SK-N-SH treated with all-trans-retinoic acid at 6 μM for 48 hours (cell line): ENCODE measurements around the gene RASGRP3.

Experiments used
- ARNTL ChIP-seq: fragments of 450-650 bp; formaldehyde crosslinking; IDR thresholded peaks from 2 replicates; pipeline ENCODE4 v1.5.0; 2020; ENCODE audit warnings: low read depth, mild to moderate bottlenecking, moderate library complexity, borderline replicate concordance
- BACH2 ChIP-seq: fragments of 250-450 bp; sonication (Bioruptor Pico); IDR thresholded peaks from 2 replicates; pipeline ENCODE4 v1.9.0; 2021; ENCODE audit warnings: mild to moderate bottlenecking, borderline replicate concordance
- CREB5 ChIP-seq: fragments of 250-450 bp; sonication (Bioruptor Pico); IDR thresholded peaks from 2 replicates; pipeline ENCODE4 v1.5.1; 2020; ENCODE audit warnings: low read depth, mild to moderate bottlenecking, moderate library complexity
- CSRNP3 ChIP-seq: fragments of 250-450 bp; sonication (Bioruptor Pico); IDR thresholded peaks from 2 replicates; pipeline ENCODE4 v1.5.1; 2021; ENCODE audit warnings: mild to moderate bottlenecking, moderate library complexity
- ESRRG ChIP-seq: fragments of 250-450 bp; sonication (Bioruptor Pico); IDR thresholded peaks from 2 replicates; pipeline ENCODE4 v1.6.1; 2021; ENCODE audit warnings: mild to moderate bottlenecking
- OSR1 ChIP-seq: fragments of 250-450 bp; sonication (Bioruptor Pico); IDR thresholded peaks from 2 replicates; pipeline ENCODE4 v1.8.0; 2022; ENCODE audit warnings: moderate library complexity, mild to moderate bottlenecking, inconsistent platforms
- PATZ1 ChIP-seq: fragments of 250-450 bp; sonication (Bioruptor Pico); IDR thresholded peaks from 2 replicates; pipeline ENCODE4 v1.8.0; 2020; ENCODE audit warnings: mild to moderate bottlenecking, moderate library complexity, borderline replicate concordance
- POU6F1 ChIP-seq: fragments of 250-450 bp; sonication (Bioruptor Pico); IDR thresholded peaks from 2 replicates; pipeline ENCODE4 v1.8.0; 2021; ENCODE audit warnings: low read depth, mild to moderate bottlenecking, moderate library complexity, borderline replicate concordance
- PPARA ChIP-seq: fragments of 250-450 bp; sonication (Bioruptor Pico); IDR thresholded peaks from 2 replicates; pipeline ENCODE4 v1.5.0; 2020; ENCODE audit warnings: mild to moderate bottlenecking, borderline replicate concordance
- TSHZ2 ChIP-seq: fragments of 250-450 bp; sonication (Bioruptor Pico); IDR thresholded peaks from 2 replicates; pipeline ENCODE4 v1.5.0; 2020; ENCODE audit warnings: mild to moderate bottlenecking, moderate library complexity
- ZFP30 ChIP-seq: fragments of 450-650 bp; formaldehyde crosslinking; IDR thresholded peaks from 2 replicates; pipeline ENCODE4 v1.5.0; 2022; ENCODE audit warnings: mild to moderate bottlenecking, moderate library complexity
- ZNF565 ChIP-seq: fragments of 450-650 bp; formaldehyde crosslinking; conservative IDR thresholded peaks from 2 replicates; pipeline ENCODE4 v1.5.0; 2020; ENCODE audit warnings: low read depth, mild to moderate bottlenecking, moderate library complexity
- ZNF70 ChIP-seq: fragments of 450-650 bp; formaldehyde crosslinking; IDR thresholded peaks from 2 replicates; pipeline ENCODE4 v1.5.0; 2020; ENCODE audit warnings: mild to moderate bottlenecking, moderate library complexity
- ZNF8 ChIP-seq: fragments of 450-650 bp; formaldehyde crosslinking; IDR thresholded peaks from 2 replicates; pipeline ENCODE4 v1.5.0; 2020; ENCODE audit warnings: mild to moderate bottlenecking, moderate library complexity

- TF ChIP-seq PATZ1 (no peak), CSRNP3 (CRISPR knock-in tag) (no peak), ZNF70 (no peak), PPARA (no peak), POU6F1 (CRISPR knock-in tag) (no peak), CREB5 (no peak), ZNF565 (CRISPR knock-in tag) (no peak), TSHZ2 (CRISPR knock-in tag) (no peak), ARNTL (no peak), ESRRG (CRISPR knock-in tag) (no peak), ZNF8 (CRISPR knock-in tag) (no peak), BACH2 (CRISPR knock-in tag) (no peak), ZFP30 (CRISPR knock-in tag) (peak; percentile 53), OSR1 (CRISPR knock-in tag) (no peak)
Measured at GRCh38 chr2:33448220-33448899, 28.1 kb upstream of the RASGRP3 start.
